ENCODE data around the gene ZNF85. TPM values are rescaled to one million over a fixed set of nuclear protein-coding genes. Genes with fewer than 3 reads are reported as not detected.

ZNF85 gene
- total RNA-seq = 1 to 10 TPM; 1.6 to 3.6 (median 2.6) TPM

DNA sequence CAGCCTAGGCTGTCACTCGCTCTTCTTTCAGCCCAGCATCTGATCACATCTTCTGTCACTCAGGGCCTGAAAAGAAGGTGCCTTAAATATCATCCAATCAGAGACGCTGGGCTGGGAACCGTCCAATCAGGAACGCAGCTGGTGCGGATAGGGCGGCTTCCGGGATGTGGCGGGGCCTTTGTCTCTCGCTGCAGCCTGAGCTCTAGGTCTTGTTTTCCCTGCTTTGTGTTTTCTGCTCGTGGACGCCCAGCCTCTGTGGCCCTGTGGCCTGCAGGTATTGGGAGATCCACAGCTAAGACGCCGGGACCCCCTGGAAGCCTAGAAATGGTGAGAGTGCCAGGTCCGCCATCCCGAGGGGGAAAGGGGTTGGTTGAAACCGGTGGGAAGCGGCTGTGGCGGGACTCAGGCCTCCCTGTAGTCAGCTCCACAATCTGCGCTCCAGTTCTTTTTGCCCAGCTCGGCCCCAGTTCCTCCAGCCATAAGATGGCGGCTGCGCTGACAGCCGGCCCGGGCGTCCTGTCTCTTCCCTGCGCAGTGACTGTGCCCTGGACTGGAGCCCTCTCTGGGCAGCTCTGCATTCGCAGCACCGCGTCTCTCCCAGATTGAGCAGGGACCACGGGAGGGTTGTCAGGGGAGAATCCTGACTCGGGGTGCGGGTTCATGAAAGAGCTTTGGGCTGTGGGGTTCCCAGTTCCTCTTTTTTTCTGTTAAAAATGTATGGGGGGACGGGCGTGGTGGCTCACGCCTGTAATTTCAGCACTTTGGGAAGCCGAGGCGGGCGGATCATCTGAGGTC, at the start of gene ZNF85:
ZNF85 (plus strand) TSS at position 175 of the 795 bp plus-strand sequence; CDS start at position 325, 150 bp downstream.
- Histone ChIP-seq H3K27ac (peak within 1 kb of the TSS; percentile 81 to 91 (median 90)), H3K4me3 (peak within 1 kb of the TSS; percentile 53 to 73 (median 66)), H3K9me3 (peaks cover 0 to 6% (median 0%) of the 10 kb centered on the region in 3 donors), H3K36me3 (peaks cover 0 to 5% (median 0%) of the 10 kb centered on the region in 3 donors), H3K4me1 (peaks cover 0 to 14% (median 0%) of the 10 kb centered on the region in 3 donors), H3K27me3 (no peaks in the 10 kb centered on the region)
- WGBS, 2 donors = 0% methylated on average over 10 to 21 of the region's 38 CpGs
- intact Hi-C loops (cut with DNase I) = no loop called here
- TF ChIP-seq POLR2A (IDR thresholded peaks at IDR 0.05) = peak in 1 of 4 donors; percentile 47
- no peak for TF ChIP-seq CTCF (IDR thresholded peaks at IDR 0.05)
- DNase-seq = peak; percentile 40

- no peaks in the 10 kb centered on the region for H3K36me3 ChIP-seq
- TF ChIP-seq POLR2A (IDR thresholded peaks at IDR 0.05) = no peak
- no peak for TF ChIP-seq CTCF (IDR thresholded peaks at IDR 0.05)
- WGBS, 2 donors = 75 to 78% methylated on average over 1 of the region's 1 CpG
- no peaks in the 10 kb centered on the region for H3K27me3 ChIP-seq
- DNase-seq = no peak
- intact Hi-C loops (cut with DNase I) = no loop called here
- H3K27ac ChIP-seq = no peak overlapping the region
- H3K9me3 ChIP-seq = peaks cover 0 to 91% (median 0%) of the 10 kb centered on the region in 3 donors
- no peaks in the 10 kb centered on the region for H3K4me1 ChIP-seq
- H3K4me3 ChIP-seq = no peak overlapping the region
These were observed 43.5 kb upstream of the ZNF85 start for GRCh38 chr19:20879501-20879900.

- WGBS, 2 donors = 69 to 81% methylated on average over 3 of the region's 3 CpGs
- Histone ChIP-seq H3K4me1 (no peaks in the 10 kb centered on the region), H3K9me3 (peaks cover 0 to 33% (median 0%) of the 10 kb centered on the region in 3 donors), H3K27ac (no peak overlapping the region), H3K4me3 (no peak overlapping the region), H3K36me3 (no peaks in the 10 kb centered on the region), H3K27me3 (peaks cover 0 to 6% (median 0%) of the 10 kb centered on the region in 4 donors)
- TF ChIP-seq CTCF (IDR thresholded peaks at IDR 0.05) = no peak
- TF ChIP-seq POLR2A (IDR thresholded peaks at IDR 0.05) = no peak
- no peak for DNase-seq
- intact Hi-C loops (cut with DNase I) = no loop called here
These were observed 10.1 kb upstream of the ZNF85 start for GRCh38 chr19:20912973-20913372.

GRCh38 chr19:20925481-20925880, 2.4 kb downstream of the ZNF85 start:
- H3K9me3 ChIP-seq = peaks cover 0 to 6% (median 0%) of the 10 kb centered on the region in 3 donors
- H3K4me3 ChIP-seq = no peak overlapping the region
- peaks cover 0 to 14% (median 0%) of the 10 kb centered on the region in 3 donors for H3K4me1 ChIP-seq
- DNase-seq = no peak
- no peak overlapping the region for H3K27ac ChIP-seq
- peaks cover 0 to 10% (median 0%) of the 10 kb centered on the region in 3 donors for H3K36me3 ChIP-seq
- H3K27me3 ChIP-seq = no peaks in the 10 kb centered on the region
- intact Hi-C loops (cut with DNase I) = no loop called here
- WGBS, 2 donors = 87 to 92% methylated on average over 2 of the region's 2 CpGs
- no peak for TF ChIP-seq CTCF (IDR thresholded peaks at IDR 0.05)
- no peak for TF ChIP-seq POLR2A (IDR thresholded peaks at IDR 0.05)

- Histone ChIP-seq H3K27ac (no peak overlapping the region), H3K4me1 (peaks cover 0 to 14% (median 0%) of the 10 kb centered on the region in 3 donors), H3K36me3 (peaks cover 0 to 10% (median 0%) of the 10 kb centered on the region in 3 donors), H3K27me3 (no peaks in the 10 kb centered on the region), H3K9me3 (peaks cover 0 to 6% (median 0%) of the 10 kb centered on the region in 3 donors), H3K4me3 (no peak overlapping the region)
- TF ChIP-seq POLR2A (IDR thresholded peaks at IDR 0.05) = no peak
- no peak for TF ChIP-seq CTCF (IDR thresholded peaks at IDR 0.05)
- DNase-seq = no peak
- WGBS, 2 donors = 93 to 94% methylated on average over 1 of the region's 1 CpG
- intact Hi-C loops (cut with DNase I) = no loop called here
These were observed 3.7 kb downstream of the ZNF85 start for GRCh38 chr19:20926796-20927195.

Data from esophagus squamous epithelium (tissue), 5 donors.